Osteocyte (in vitro differentiated cells): ENCODE measurements around the gene LIN37. TPM values are rescaled to one million over a fixed set of nuclear protein-coding genes. Genes with fewer than 3 reads are reported as not detected.

Experiments used
- DNase-seq: peaks from one replicate; pipeline ENCODE4 v3.0.0; 2021; ENCODE audit warnings: mixed read lengths; ENCODE audit not compliant: unreplicated experiment; ENCODE audit errors: extremely low spot score
- H3K27ac Mint-ChIP-seq: one replicate; pipeline ENCODE4 v1.8.0; 2021; ENCODE audit warnings: mild to moderate bottlenecking, mixed read lengths; ENCODE audit not compliant: unreplicated experiment
- H3K27me3 Mint-ChIP-seq: one replicate; pipeline ENCODE4 v1.8.0; 2021; ENCODE audit warnings: mixed read lengths; ENCODE audit not compliant: unreplicated experiment
- H3K36me3 Mint-ChIP-seq: one replicate; pipeline ENCODE4 v1.8.0; 2021; ENCODE audit warnings: mixed read lengths; ENCODE audit not compliant: unreplicated experiment
- H3K4me1 Mint-ChIP-seq: one replicate; pipeline ENCODE4 v1.8.0; 2021; ENCODE audit warnings: mixed read lengths; ENCODE audit not compliant: unreplicated experiment
- H3K4me3 Mint-ChIP-seq: one replicate; pipeline ENCODE4 v1.8.0; 2021; ENCODE audit warnings: mild to moderate bottlenecking, moderate library complexity, mixed read lengths; ENCODE audit not compliant: unreplicated experiment
- H3K9me3 Mint-ChIP-seq: one replicate; pipeline ENCODE4 v1.8.0; 2021; ENCODE audit warnings: mixed read lengths; ENCODE audit not compliant: unreplicated experiment
- CTCF ChIP-seq: fragments of 200-600 bp; sonication (generic); IDR thresholded peaks from 2 replicates; pipeline ENCODE4 v1.5.0; 2021; ENCODE audit warnings: antibody characterized with exemption, mild to moderate bottlenecking, moderate library complexity
- total RNA-seq: library from RNA; stranded (reverse); gene quantifications from 2 replicates; pipeline ENCODE4 v1.2.1, GENCODE V29; 2021

LIN37 gene
- total RNA-seq, 1 donor from 2014 or later, result 15.7 TPM

- Mint-ChIP-seq H3K27ac (no peak overlapping the region), H3K27me3 (no peaks in the 10 kb centered on the region), H3K4me3 (no peak overlapping the region), H3K4me1 (peaks cover 31% of the 10 kb centered on the region), H3K9me3 (no peaks in the 10 kb centered on the region), H3K36me3 (peaks cover 7% of the 10 kb centered on the region)
- DNase-seq, result no peak
- no peak for TF ChIP-seq CTCF
These were observed 6.2 kb downstream of the LIN37 start for GRCh38 chr19:35754370-35755130.

DNA sequence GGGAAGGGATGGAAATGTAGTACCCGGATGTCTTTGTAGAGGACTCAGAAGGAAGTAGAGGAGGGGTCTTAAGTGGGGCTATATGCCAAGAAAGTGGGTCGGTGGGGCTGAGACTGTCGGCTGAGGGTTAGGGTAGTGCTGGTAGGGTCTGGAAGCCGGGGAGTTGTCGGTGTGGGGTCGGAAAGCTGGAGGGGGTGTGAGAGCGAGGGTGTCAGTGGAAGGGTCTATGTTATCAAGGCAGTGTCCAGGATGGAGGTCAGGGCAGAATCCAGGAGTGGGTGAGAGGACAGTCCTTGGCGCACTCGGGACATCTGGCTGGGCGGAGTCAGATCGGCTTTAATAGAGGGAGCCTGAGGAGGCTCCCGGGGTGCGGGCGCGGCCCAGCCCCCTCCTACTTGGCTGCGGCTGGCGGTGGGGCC, 6.8 kb downstream of the LIN37 start:
- Mint-ChIP-seq H3K4me3 (no peak overlapping the region), H3K27ac (no peak overlapping the region), H3K9me3 (no peaks in the 10 kb centered on the region), H3K4me1 (peaks cover 27% of the 10 kb centered on the region), H3K27me3 (no peaks in the 10 kb centered on the region), H3K36me3 (peaks cover 7% of the 10 kb centered on the region)
- no peak for DNase-seq
- TF ChIP-seq CTCF, result no peak

DNA sequence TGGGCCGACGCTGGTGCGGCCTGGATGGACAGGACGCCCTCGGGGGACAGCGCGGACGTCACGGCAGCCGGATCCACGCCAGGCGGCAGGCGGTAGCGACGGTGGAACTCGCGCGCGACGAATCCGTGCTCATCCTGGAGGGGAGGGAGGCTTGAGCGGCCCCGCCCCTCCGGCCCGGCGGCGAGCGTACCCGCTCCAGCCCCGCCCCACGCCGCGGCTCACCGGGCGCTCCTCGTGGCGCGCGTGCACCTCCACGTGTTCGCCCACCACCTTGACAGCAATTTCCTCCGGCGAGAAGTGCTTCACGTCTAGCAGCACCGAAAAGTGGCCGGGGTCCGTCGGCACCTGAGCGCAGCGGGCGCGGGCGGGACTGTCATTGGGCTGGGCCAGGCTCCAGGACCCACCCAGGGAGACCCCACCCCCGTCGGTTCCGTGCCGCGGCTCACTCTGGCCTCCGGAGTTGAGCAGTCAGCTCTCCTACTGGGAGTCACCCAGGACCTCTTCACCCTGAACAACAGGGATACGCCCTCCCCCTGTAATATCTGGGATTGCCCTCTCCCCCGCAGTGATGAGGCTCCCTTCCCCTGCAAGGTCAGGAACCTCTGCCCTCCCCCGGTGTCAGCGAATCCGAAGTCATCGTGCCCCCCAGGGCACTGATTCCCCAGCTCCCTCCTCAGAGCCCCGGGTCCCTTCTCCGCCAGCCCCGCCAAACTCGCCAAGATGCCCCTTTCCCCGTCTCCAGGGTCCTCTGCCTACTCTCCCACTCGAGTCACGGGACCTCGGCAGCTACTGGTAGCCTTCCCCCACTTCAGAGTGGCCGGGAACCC, 7.4 kb downstream of the LIN37 start:
- no peak overlapping the region for H3K4me3 Mint-ChIP-seq
- no peaks in the 10 kb centered on the region for H3K27me3 Mint-ChIP-seq
- H3K36me3 Mint-ChIP-seq, result peaks cover 7% of the 10 kb centered on the region
- H3K9me3 Mint-ChIP-seq, result no peaks in the 10 kb centered on the region
- no peak for TF ChIP-seq CTCF
- no peak for DNase-seq
- peaks cover 25% of the 10 kb centered on the region for H3K4me1 Mint-ChIP-seq
- peak overlapping the region; percentile 69 for H3K27ac Mint-ChIP-seq

GRCh38 chr19:35756377-35757230, 8.2 kb downstream of the LIN37 start, which contains the start of gene HSPB6:
HSPB6 (minus strand) TSS chr19:35757029; CDS start chr19:35757008, 21 bp downstream.
- Mint-ChIP-seq H3K4me3 (peak within 1 kb of the TSS; percentile 87), H3K27me3 (no peaks in the 10 kb centered on the region), H3K9me3 (no peaks in the 10 kb centered on the region), H3K4me1 (peaks cover 25% of the 10 kb centered on the region), H3K36me3 (peaks cover 7% of the 10 kb centered on the region), H3K27ac (peak within 1 kb of the TSS; percentile 96)
- TF ChIP-seq CTCF, result no peak
- DNase-seq, result no peak
